Measurements from ENCODE around the gene DENND1A.

DENND1A gene

GRCh38 chr9:123716339-123716945 lies 213.5 kb downstream of the DENND1A start:
- no peak for FAIRE-seq
- no peak for TF ChIP-seq CTCF (IDR thresholded peaks at IDR 0.05; ENCODE audit: insufficient read depth, missing control alignments)
- no peak for DNase-seq (ENCODE audit: insufficient read length, low spot score)

DNA sequence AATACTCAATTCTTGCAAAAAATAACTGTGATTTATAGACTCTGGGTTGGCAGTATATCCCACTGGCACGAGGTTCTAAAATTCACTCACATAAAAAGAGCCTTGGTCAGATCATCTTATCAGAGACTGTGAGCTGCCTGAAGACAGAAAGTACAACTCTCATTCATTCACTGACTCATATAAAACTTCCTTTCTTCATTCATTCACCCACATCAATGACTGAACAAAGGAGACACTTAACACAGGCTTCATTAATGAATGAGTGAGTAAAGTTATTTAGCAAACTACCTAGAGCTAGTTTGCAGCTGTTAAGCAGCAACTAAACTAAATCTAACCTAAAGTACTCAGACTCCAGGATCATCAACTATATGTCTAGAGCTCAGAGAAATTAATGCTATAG lies 214.7 kb downstream of the DENND1A start:
- TF ChIP-seq CTCF (IDR thresholded peaks at IDR 0.05; ENCODE audit: insufficient read depth, missing control alignments): no peak
- no peak for FAIRE-seq
- DNase-seq (ENCODE audit: insufficient read length, low spot score): no peak

- no peak for FAIRE-seq
- no peak for DNase-seq (ENCODE audit: insufficient read length, low spot score)
- TF ChIP-seq CTCF (IDR thresholded peaks at IDR 0.05; ENCODE audit: insufficient read depth, missing control alignments): no peak
These were observed 216.6 kb downstream of the DENND1A start for GRCh38 chr9:123713282-123713681.

DNA sequence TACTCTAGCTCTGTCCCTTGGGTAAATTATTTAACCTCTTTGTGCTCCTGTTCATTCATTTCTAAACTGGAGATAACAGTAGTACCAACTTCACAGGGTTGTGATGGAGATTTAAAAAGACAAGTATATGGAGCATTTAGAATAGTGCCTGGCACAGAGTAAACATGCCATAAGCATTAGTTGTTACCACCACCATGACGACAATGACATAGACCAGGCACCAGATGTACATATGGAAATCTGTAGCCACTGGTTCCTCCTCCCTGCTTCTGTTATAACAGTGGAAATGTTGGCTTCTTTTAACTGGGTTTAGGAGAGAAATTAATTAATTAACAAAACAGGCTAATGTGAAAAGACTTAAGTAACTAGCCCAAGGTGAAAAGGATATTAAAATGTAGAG lies 217.5 kb downstream of the DENND1A start:
- no peak for TF ChIP-seq CTCF (IDR thresholded peaks at IDR 0.05; ENCODE audit: insufficient read depth, missing control alignments)
- no peak for FAIRE-seq
- no peak for DNase-seq (ENCODE audit: insufficient read length, low spot score)

DNA sequence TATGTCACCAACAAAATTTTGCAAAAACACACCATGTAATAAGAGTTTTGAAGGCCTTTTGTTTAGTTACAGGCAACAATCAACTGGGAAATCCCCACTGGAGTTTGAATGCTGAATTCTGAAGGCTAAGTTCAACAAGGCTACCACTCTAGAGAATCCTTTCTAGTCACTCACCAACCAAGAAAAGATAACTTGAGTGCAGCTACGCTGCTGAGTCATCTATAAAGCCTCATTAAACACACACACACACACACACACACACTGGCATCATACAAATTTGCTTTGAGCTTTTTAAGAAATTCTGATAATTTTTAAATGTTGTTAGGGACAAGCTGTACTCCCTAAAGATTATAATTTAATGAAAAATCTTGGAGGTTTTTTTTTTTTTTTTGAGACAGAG lies 219.6 kb downstream of the DENND1A start:
- DNase-seq (ENCODE audit: insufficient read length, low spot score): no peak
- TF ChIP-seq CTCF (IDR thresholded peaks at IDR 0.05; ENCODE audit: insufficient read depth, missing control alignments): no peak
- no peak for FAIRE-seq

DNA sequence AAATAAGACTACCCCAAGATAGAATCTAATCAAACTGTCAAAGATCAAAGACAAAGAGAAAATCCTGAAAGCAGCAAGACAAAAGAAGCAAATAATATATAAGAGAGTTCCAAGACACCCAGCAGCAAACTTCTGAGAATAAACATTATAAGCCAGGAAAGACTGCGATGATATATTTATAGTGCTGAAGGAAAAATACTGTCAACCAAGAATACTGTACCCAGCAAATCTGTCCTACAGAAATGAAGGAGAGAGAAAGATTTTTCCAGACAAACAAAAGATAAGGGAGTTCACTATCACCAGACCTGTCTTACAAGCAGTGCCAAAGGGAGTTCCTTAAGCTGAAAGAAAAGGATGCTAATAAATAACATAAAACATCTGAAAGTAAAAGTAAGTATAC lies 227.4 kb downstream of the DENND1A start:
- FAIRE-seq (no peak), DNase-seq (ENCODE audit: insufficient read length, low spot score) (no peak)
- no peak for TF ChIP-seq CTCF (IDR thresholded peaks at IDR 0.05; ENCODE audit: insufficient read depth, missing control alignments)

DNA sequence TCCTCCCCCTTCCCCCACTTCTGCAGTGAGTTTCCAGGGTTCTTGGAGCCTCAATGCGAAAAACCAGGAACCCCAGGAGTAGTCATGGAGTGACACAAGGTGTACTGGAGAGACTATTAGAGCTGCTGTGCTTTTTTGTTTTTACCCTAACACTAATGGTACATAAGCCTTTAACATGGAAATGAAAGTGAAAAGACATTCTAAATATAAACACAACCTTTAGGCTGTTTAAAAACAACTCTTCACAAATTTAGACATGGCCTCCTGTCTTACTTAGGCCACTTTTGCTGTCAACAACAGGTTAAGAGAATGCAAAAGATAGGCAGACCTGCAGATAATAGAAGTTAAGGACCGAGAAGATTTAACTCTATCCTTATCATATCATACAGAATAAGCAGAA lies 232.2 kb downstream of the DENND1A start:
- no peak for TF ChIP-seq CTCF (IDR thresholded peaks at IDR 0.05; ENCODE audit: insufficient read depth, missing control alignments)
- no peak for FAIRE-seq

More for the DNA sequence above, 232.2 kb downstream of the DENND1A start:
- DNase-seq (ENCODE audit: insufficient read length, low spot score): no peak

All from D721Med (cell line).